RWPE2 (cell line): ENCODE measurements around the gene PLCG1.
A peak's percentile ranks its signal among the peaks of the same experiment; 100 is the strongest.

Source experiments
- ATAC-seq: fragments of 200-7000 bp; cut with Tn5 transposase; 3 replicates; pipeline ENCODE4 v1.9.1; 2021; ENCODE audit warnings: low read depth
- DNase-seq: peaks from one replicate; pipeline ENCODE4 v3.0.0-alpha.2; 2020; ENCODE audit warnings: low spot score
- H3K27ac ChIP-seq: fragments of 450-650 bp; 2 replicates; pipeline ENCODE4 v1.5.1; 2017; ENCODE audit warnings: mild to moderate bottlenecking; ENCODE audit not compliant: poor library complexity, severe bottlenecking
- H3K27me3 ChIP-seq: fragments of 250-450 bp; sonication (Bioruptor Pico); 2 replicates; pipeline ENCODE4 v1.5.1; 2021; ENCODE audit warnings: mild to moderate bottlenecking, moderate library complexity; ENCODE audit not compliant: insufficient read depth, poor library complexity, severe bottlenecking
- H3K36me3 ChIP-seq: fragments of 250-450 bp; sonication (Bioruptor Pico); 2 replicates; pipeline ENCODE4 v1.5.1; 2020; ENCODE audit warnings: low read depth, mild to moderate bottlenecking, moderate library complexity
- H3K4me1 ChIP-seq: fragments of 250-450 bp; sonication (Bioruptor Pico); 2 replicates; pipeline ENCODE4 v1.5.1; 2021; ENCODE audit warnings: mild to moderate bottlenecking, moderate library complexity; ENCODE audit not compliant: insufficient read depth, poor library complexity, severe bottlenecking
- H3K4me3 ChIP-seq: fragments of 250-450 bp; sonication (Bioruptor Pico); 2 replicates; pipeline ENCODE4 v1.5.1; 2021; ENCODE audit warnings: mild to moderate bottlenecking, moderate library complexity; ENCODE audit not compliant: severe bottlenecking
- H3K9me3 ChIP-seq: fragments of 250-450 bp; sonication (Bioruptor Pico); 2 replicates; pipeline ENCODE4 v1.5.1; 2021; ENCODE audit warnings: mild to moderate bottlenecking, moderate library complexity; ENCODE audit not compliant: severe bottlenecking
- CTCF ChIP-seq: fragments of 450-650 bp; IDR thresholded peaks from one replicate; pipeline ENCODE4 v1.5.1; 2017; ENCODE audit warnings: mild to moderate bottlenecking, moderate library complexity; ENCODE audit not compliant: poor library complexity, severe bottlenecking

Gene PLCG1

GRCh38 chr20:41121399-41121798, 15.9 kb upstream of the PLCG1 start:
- no peak overlapping the region for H3K27ac ChIP-seq
- H3K4me3 ChIP-seq = no peak overlapping the region
- no peak for DNase-seq
- no peak for ATAC-seq
- H3K36me3 ChIP-seq = peaks cover 99% of the 10 kb centered on the region
- H3K27me3 ChIP-seq = no peaks in the 10 kb centered on the region
- H3K9me3 ChIP-seq = no peaks in the 10 kb centered on the region
- peaks cover 6% of the 10 kb centered on the region for H3K4me1 ChIP-seq
- TF ChIP-seq CTCF = no peak

GRCh38 chr20:41123631-41124030, 13.7 kb upstream of the PLCG1 start:
- Histone ChIP-seq H3K36me3 (peaks cover 93% of the 10 kb centered on the region), H3K4me1 (no peaks in the 10 kb centered on the region), H3K27me3 (no peaks in the 10 kb centered on the region), H3K4me3 (no peak overlapping the region), H3K27ac (no peak overlapping the region), H3K9me3 (no peaks in the 10 kb centered on the region)
- ATAC-seq (no peak), DNase-seq (no peak)
- TF ChIP-seq CTCF = no peak

GRCh38 chr20:41124451-41125094, 12.8 kb upstream of the PLCG1 start:
- Histone ChIP-seq H3K27ac (no peak overlapping the region), H3K4me1 (no peaks in the 10 kb centered on the region), H3K27me3 (no peaks in the 10 kb centered on the region), H3K9me3 (no peaks in the 10 kb centered on the region), H3K36me3 (peaks cover 90% of the 10 kb centered on the region), H3K4me3 (no peak overlapping the region)
- ATAC-seq = no peak
- no peak for TF ChIP-seq CTCF
- peak; percentile 64 for DNase-seq

GRCh38 chr20:41125530-41126457, 11.5 kb upstream of the PLCG1 start:
- peaks cover 77% of the 10 kb centered on the region for H3K36me3 ChIP-seq
- DNase-seq = peak; percentile 59
- H3K4me1 ChIP-seq = no peaks in the 10 kb centered on the region
- no peak for TF ChIP-seq CTCF
- no peaks in the 10 kb centered on the region for H3K9me3 ChIP-seq
- no peaks in the 10 kb centered on the region for H3K27me3 ChIP-seq
- ATAC-seq = peak; percentile 7
- H3K27ac ChIP-seq = no peak overlapping the region
- H3K4me3 ChIP-seq = no peak overlapping the region
